HUDEP-2 (cell line): Measurements from ENCODE around the gene TSPAN9.

ENCODE experiments used
- DNase-seq, 76 experiments: peaks; one replicate each; lab custom pipeline; 2025; ENCODE audit not compliant: unreplicated experiment in 76 of 76; lab: John Stamatoyannopoulos, UW

Gene TSPAN9

GRCh38 chr12:3288690-3289089 is 211.5 kb downstream of the TSPAN9 start:
- no peak for DNase-seq

- DNase-seq: no peak
These were observed 212.5 kb downstream of the TSPAN9 start for GRCh38 chr12:3289702-3290101.

- DNase-seq: no peak
These were observed 214.8 kb downstream of the TSPAN9 start for GRCh38 chr12:3291939-3292338.

DNA sequence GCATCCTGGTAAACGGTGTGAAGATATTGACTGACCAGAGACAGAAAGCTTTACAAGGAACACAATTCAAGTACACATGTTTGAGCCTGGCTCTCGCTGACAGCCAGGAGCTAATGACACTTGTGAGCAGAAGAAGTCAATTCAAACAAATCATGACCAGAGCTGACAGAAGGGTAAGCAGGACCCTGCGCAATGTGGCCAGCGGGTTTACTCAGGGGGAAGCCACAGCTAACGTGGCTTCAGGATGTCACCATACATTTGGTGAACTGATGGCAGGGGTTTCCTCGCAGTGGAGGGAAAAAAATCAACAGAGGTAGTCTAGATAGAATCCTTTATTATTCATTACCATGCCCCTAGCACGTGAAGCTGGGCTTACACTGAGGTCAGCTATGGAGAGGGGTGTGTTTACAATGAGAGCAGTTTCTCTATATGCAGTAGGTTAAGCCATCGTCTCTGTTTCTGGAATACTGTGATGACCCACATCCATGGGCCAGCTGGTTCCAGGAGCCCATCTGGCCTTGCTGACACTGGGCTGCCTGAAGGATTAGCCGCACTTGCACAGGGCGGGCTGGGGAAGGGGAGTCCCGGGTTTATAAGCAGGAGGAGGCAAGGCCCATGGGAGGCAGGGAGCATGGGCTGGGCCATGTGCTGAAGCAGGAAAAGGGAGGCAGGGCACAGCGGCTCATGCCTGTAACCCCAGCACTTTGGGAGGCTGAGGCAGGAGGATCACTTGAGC is 215.7 kb downstream of the TSPAN9 start:
- no peak for DNase-seq

GRCh38 chr12:3293446-3294161 is 216.4 kb downstream of the TSPAN9 start:
- DNase-seq: no peak

GRCh38 chr12:3294481-3294911 is 217.3 kb downstream of the TSPAN9 start:
- no peak for DNase-seq

GRCh38 chr12:3295225-3295624 is 218.0 kb downstream of the TSPAN9 start:
- no peak for DNase-seq

- DNase-seq: no peak
These were observed 218.6 kb downstream of the TSPAN9 start for GRCh38 chr12:3295646-3296408.

GRCh38 chr12:3296409-3296701 is 219.2 kb downstream of the TSPAN9 start:
- DNase-seq: no peak

GRCh38 chr12:3298603-3299002 is 221.4 kb downstream of the TSPAN9 start:
- DNase-seq: no peak

DNA sequence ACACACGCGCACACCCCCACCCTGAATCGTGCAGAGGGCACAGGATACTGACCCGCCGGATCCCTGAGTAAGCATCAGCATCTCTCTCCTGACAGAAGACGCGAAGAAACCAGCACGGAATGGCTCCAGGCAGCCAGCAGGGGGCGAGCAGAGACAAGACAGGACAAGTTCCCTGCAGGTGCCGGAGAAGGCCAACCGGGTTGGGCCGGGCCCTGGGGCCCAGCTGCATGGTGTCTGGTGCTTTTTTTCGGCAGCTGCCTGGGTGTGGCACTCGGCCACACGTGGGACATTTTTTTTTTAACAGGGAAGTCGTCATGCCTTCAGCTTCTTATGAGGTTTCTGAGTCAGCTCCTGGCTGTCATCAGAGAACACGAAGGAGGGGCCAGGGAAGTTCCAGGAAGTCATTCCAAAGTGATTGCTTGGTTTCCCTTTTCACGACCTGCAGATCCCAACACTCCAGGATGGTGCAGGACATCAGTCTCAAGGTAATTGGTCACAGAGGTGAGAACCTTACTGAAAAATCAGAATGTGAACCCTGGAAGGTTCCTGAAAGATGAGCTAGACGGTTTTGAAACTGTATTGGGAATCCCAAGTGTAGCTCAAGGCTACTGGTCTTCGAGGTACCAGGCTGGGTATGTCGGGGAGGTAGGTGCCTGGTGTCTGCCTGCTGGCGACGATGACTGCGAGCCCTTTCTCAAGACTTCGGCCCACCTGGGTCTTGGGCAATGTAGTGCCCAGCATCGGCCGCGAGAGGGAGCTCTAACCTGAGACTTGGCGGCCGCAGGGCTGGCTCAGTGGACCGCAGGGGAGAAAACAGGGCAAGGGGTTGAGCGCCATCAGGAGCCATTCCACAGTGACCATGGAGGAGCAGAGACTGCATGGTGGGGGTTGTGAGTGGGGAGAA is 223.0 kb downstream of the TSPAN9 start:
- peak in 73 of 76 experiments; percentile 9 to 85 (median 64) for DNase-seq

DNA sequence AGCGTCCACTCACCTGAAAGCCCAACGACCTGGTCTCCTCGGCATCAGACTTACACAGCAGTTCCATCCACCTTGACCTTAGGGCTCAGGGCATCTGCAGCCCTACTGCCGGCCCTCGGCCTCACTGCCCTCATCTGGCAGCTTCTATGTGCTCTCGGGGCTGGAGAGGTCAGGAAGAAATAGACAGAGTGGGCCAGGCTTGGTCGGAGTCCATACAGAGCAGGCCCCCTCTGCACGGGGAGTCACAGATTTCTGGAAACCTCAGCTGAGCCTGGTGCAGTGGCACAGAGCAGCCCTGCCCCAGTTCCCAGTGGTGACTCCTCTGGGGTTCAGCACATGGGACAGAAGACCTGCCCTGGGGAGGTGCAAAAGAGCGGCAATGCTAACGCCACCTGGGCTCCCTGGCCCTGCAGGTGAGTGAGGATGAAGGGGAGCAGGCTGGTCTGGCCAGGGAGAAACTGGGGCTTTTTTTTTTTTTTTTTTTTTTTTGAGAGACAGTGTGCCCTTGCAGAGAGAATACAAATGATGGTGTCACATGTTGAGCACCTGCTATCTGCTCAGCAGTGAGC is 223.7 kb downstream of the TSPAN9 start:
- no peak for DNase-seq

DNA sequence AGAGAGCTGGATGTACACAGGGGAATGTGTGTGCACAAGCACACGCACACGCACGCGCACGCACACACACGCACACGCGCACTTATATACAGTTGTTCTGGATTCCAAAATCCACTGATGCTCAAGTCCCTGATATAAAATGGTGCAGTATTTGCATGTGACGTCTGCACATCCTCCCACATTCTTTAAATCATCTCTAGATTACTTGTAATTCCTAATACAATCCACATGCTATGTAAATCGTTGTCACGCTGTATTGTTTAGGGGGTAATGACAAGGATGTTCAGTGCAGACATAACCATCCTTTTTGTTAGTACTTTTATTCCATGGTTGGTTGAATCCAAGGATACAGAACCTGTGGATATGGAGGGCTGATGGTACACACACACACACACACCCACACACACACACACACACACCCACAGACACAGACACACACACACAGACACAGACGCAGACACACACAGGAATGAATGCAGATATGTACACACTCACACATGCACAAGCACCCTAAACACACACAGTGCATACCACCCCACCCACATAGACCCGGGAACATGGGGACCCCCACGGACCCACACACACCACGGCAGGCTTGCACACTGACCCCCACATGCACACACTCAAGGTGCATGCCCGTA is 225.3 kb downstream of the TSPAN9 start:
- DNase-seq: no peak

DNA sequence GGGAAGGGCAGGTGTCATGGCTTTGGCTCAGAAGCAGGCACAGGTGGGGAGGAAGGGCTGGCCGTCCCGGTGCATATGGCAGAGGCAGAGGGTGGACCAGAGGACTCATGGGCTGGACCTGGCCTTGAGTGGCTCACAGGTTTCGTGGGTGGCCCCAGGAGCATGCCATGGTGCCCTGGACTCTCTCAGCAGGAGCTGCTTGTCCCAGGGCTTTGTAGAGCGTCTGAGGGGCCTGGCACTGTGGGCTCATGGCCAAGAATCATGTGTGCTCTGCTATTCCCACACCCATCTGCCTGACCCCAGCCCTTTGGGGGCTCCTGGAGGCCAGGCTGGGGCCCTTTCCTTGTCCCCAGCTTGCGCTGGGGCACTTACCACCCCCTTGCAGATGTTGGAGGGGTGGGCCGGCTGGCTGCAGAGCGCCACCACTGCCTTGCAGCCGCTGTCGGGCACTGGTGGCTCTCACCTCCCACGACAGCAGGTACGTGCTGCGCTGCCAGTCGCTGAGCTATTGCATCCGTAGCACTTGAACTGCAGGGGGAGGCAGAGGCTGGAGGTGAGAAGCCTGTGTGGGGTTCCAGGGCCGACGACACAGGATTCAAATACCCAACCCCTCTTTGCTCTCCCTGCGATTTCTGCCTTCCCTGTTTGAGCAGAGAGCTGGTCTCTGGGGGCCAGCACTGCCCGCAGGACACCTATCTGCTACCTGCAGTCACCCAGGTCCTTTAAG is 226.4 kb downstream of the TSPAN9 start:
- DNase-seq: no peak

DNA sequence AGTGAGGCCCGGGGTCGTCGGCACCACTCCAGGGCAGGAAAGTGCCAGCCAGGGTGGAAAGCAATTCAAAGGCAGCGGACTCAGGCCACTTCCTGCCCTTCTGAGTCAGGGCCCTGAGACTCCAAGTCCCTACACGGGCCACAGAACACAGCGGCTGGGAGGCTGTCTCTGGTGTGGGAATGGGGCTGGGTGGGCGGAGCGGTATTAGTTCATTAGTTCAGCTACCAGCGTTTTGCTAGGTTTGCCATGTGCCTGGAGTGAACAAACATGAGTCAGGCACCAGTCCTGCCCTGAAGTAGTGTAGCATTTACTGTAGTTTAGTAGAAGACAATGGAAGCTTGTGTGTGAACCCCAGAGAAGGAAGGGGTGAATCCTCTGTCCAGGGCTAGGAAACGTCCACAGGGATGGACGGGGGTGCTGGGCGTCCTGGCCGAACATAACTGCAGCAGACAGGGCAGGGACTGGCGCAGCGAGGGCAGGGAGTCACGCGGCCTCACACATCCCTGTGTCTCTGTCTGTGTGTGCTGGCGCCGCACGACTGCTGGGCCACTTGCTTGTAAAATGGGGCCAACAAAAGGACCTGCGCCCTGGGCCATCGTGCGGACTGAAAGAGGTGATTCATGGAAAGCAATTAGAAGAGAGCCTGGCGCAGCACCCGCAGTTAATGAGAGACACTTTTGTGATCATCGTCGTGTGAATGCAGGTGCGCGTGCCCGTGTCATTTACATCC is 227.4 kb downstream of the TSPAN9 start:
- no peak for DNase-seq

GRCh38 chr12:3305464-3305863 is 228.3 kb downstream of the TSPAN9 start:
- DNase-seq: no peak

GRCh38 chr12:3305904-3306619 is 228.9 kb downstream of the TSPAN9 start:
- no peak for DNase-seq

DNA sequence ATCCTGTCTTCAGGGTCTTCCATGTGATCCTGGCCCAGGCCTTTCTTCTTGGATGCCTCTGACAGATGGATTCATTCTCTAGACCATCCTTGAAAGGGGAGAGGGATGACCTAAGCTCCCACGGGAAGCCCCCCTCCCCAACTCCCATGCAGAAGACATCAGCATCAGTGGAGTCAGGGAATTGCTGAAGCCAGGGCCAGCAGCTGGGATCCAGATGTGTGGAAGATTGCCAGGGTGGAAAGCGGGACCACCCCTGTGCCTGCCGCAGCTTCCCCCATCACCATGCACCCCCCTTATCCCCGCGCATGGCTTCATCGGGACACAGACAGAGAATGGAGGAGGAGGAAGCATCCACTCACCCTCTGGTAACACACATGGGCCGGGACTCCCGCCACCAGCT is 230.2 kb downstream of the TSPAN9 start:
- no peak for DNase-seq
